HG03469 (cell line): ENCODE measurements around the gene WDR73.
A peak's percentile ranks its signal among the peaks of the same experiment; 100 is the strongest.
"Not testable (repeated sequence)": the region's sequence is repeated elsewhere in the genome, so short reads cannot be mapped to it uniquely, and the experiment has no call there.

Source experiments
- ATAC-seq: cut with Tn5 transposase; IDR thresholded peaks from one replicate; pipeline ENCODE4 v1.9.1; 2021; ENCODE audit warnings: mild to moderate bottlenecking, moderate library complexity, moderate number of reproducible peaks; ENCODE audit not compliant: unreplicated experiment

Gene WDR73

DNA sequence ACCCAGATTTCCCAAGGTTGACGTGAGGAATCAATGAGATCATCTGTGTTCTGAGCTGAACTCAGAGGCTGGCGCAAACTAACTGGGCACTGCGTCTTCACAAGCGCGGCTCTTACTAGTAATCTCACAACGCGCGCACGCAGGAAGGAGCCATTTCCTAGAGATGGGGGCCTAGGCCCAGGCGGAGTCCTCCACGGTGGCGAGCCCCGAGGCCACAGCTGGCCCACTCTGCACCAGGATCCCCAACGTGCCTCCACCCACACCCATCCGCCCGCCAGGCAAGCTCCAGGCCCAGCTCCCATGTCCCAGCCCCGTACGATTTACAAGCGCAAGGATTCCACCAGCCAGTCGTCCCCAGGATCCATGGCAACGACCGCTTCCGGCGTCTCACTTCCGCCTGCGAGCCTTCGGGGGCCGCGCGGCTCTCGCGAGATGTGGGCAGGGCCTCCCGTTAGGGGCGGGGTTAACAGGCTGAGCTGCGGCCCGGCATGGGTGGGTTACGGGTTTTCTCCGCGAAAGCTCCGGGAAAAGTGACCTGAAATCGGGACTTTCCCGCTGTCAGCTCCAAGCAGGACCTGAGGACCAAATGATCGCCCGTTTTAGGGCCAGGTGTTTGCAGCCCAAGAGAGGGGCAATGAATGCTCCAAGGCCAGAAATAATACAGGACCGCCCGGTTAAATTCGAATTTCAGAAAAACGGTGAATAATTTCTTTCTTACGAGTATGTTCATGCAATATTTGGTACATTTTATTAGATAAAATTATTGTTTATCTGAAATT is at the start of gene WDR73:
Gene WDR73 (minus strand): TSS at position 374 of the 779 bp plus-strand sequence. CDS start 9 bp downstream, at position 365.
- peak; percentile 69 for ATAC-seq

- ATAC-seq, result no peak
These were observed 49.7 kb upstream of the WDR73 start for GRCh38 chr15:84703808-84704207.

GRCh38 chr15:84702961-84703482 is 48.9 kb upstream of the WDR73 start:
- ATAC-seq, result no peak

- ATAC-seq, result no peak
These were observed 45.6 kb upstream of the WDR73 start for GRCh38 chr15:84699538-84700191.

- ATAC-seq, result no peak
These were observed 43.3 kb upstream of the WDR73 start for GRCh38 chr15:84697236-84697990.

DNA sequence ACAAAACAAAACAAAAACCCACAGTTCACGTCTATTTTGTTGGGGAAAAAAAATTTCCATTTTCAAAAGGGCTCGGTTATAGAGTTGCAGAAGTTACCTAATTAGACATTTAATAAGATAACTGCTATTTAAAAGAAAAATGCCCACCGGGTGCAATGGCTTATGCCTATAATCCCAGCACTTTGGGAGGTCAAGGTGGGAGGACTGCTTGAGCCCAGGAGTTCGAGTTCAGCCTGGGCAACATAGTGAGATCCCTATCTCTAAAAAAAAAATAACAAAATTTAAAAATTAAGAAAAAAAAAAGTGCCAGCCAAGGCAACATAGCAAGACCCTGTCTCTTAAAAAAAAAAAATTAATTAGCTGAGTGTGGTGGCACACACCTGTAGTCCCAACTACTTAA is 42.7 kb upstream of the WDR73 start:
- ATAC-seq, result no peak

GRCh38 chr15:84690342-84690741 is 36.3 kb upstream of the WDR73 start:
- no peak for ATAC-seq

GRCh38 chr15:84689858-84690257 is 35.8 kb upstream of the WDR73 start:
- ATAC-seq, result no peak

DNA sequence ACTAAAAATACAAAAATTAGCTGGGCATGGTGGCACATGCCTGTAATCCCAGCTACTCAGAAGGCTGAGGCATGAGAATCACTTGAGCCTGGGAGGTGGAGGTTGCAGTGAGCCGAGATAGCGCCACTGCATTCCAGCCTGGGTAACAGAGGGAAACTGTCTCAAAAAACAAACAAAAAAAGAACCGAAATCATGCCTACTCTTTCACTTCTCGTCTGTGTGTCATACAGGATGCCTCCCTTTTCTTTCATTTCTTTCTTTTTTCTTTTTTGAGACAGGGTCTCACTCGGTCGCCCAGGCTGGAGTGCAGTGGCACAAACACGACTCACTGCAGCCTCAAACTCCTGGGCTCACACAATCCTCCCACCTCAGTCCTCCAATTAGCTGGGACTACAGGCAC is 32.4 kb upstream of the WDR73 start:
- ATAC-seq, result not testable (repeated sequence)

DNA sequence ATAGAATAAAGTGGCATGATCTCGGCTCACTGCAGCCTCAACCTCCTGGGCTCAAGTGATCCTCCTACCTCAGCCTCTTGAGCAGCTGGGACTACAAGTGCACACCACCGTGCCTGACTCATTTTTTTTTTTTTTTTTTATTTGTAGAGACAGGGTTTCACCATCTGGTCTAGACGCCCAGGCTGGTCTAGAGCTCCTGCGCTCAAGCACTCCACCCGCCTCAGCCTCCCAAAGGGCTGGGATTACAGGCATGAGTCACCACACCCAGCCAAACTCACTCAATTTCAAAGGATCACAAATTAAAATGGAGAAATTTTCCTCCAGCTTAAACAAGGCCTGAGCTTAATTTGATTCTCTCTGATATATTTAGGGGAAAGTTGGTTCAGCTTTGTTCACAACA is 31.2 kb upstream of the WDR73 start:
- no peak for ATAC-seq

DNA sequence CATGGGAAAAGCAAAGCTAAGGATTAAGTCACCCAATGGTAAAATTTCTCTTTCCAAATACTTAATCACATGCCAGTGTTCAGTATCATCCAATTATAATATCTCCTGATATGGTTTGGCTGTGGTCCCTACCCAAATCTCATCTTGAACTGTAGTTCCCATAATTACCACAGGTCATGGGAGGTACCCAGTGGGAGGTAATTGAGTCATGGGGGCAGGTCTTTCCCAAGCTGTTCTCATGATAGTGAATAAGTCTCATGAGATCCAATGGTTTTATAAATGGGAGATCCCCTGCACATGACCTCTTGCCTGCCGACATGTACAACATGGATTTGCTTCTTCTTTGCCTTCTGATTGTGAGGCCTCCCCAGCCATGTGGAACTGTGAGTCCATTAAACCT is 30.0 kb upstream of the WDR73 start:
- ATAC-seq, result no peak

- no peak for ATAC-seq
These were observed 27.7 kb upstream of the WDR73 start for GRCh38 chr15:84681831-84682230.

- no peak for ATAC-seq
These were observed 17.1 kb upstream of the WDR73 start for GRCh38 chr15:84671211-84671610.

- ATAC-seq, result no peak
These were observed 15.6 kb upstream of the WDR73 start for GRCh38 chr15:84669726-84670125.

- ATAC-seq, result no peak
These were observed 14.3 kb upstream of the WDR73 start for GRCh38 chr15:84668221-84668982.

GRCh38 chr15:84666373-84666772 is 12.3 kb upstream of the WDR73 start:
- no peak for ATAC-seq

DNA sequence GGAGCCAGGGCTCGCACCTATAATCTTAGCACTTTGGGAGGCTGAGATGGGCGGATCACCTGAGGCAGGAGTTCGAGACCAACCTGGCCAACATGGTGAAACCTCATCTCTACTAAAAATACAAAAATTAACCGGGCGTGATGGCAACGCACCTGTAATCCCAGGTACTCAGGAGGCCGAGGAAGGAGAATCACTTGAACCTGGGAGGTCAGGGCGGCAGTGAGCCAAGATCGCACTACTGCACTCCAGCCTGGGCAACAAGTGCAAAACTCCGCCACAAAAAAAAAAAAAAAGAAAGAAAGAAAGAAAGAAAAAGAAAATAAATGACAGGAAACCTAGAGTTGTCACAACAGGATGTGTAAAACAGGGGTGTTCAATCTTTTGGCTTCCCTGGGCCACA is 6.9 kb upstream of the WDR73 start:
- ATAC-seq, result no peak

- no peak for ATAC-seq
These were observed 6.1 kb upstream of the WDR73 start for GRCh38 chr15:84659904-84660781.

GRCh38 chr15:84658788-84659411 is 4.8 kb upstream of the WDR73 start:
- no peak for ATAC-seq
